ENCODE data around the gene INVS.

INVS gene

GRCh38 chr9:100120286-100120685 lies 21.2 kb downstream of the INVS start:
- H3F3A ChIP-seq (ENCODE audit: insufficient read depth, low read length), result no peaks in the 10 kb centered on the region
- no peak overlapping the region for H3K4me3 ChIP-seq (ENCODE audit: low read depth, low read length, poor library complexity, severe bottlenecking)

GRCh38 chr9:100125236-100125635 lies 26.2 kb downstream of the INVS start:
- H3K9me3 ChIP-seq (ENCODE audit: low read length), result no peaks in the 10 kb centered on the region; the same call in 1 of the 2 replicates
- H3K27me3 ChIP-seq (ENCODE audit: insufficient read depth, low read length), result no peaks in the 10 kb centered on the region

More at GRCh38 chr9:100120286-100120685, 21.2 kb downstream of the INVS start:
- Histone ChIP-seq H4K20me1 (ENCODE audit: insufficient read depth, low read length) (no peaks in the 10 kb centered on the region), H3K9ac (ENCODE audit: low read length) (no peak overlapping the region), H3K27me3 (ENCODE audit: insufficient read depth, low read length) (no peaks in the 10 kb centered on the region), H3K4me1 (ENCODE audit: insufficient read depth, low read length, severe bottlenecking) (no peaks in the 10 kb centered on the region), H3K27ac (ENCODE audit: low read depth, low read length, poor library complexity, severe bottlenecking) (no peak overlapping the region), H3K9me2 (ENCODE audit: low read depth, low read length) (no peaks in the 10 kb centered on the region), H3K36me3 (ENCODE audit: insufficient read depth, low read length) (peaks cover 13% of the 10 kb centered on the region), H3K79me2 (ENCODE audit: insufficient read depth, low read length) (no peaks in the 10 kb centered on the region), H3K4me2 (ENCODE audit: low read length) (no peak overlapping the region), H3K9me3 (ENCODE audit: low read length) (no peaks in the 10 kb centered on the region; the same call in 1 of the 2 replicates), H2AFZ (ENCODE audit: low read length) (no peak overlapping the region)
- TF ChIP-seq EZH2 (IDR thresholded peaks at IDR 0.05; ENCODE audit: borderline replicate concordance, low read length), result no peak
- TF ChIP-seq CTCF (IDR thresholded peaks at IDR 0.05; ENCODE audit: low read length), result no peak

DNA sequence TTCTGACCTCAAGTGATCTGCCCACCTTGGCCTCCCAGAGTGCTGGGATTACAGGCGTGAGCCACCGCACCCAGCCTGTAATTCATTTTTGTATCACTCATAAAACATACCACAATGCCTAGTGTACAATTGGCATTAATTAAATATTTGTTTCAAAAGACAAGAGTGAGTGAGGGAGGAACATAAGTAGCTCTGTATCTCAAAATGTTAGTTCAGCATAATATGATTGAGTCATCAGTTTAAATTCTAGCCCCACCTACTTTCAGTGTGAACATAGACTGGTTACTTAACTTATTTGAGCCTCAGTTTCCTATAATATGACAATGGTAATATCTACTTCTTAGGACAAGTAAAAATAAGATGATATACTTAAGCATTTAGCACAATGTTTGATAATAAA lies 26.9 kb downstream of the INVS start:
- Histone ChIP-seq H3K79me2 (ENCODE audit: insufficient read depth, low read length) (no peaks in the 10 kb centered on the region), H3K9me3 (ENCODE audit: low read length) (no peaks in the 10 kb centered on the region; the same call in 1 of the 2 replicates), H2AFZ (ENCODE audit: low read length) (no peak overlapping the region), H3K4me1 (ENCODE audit: insufficient read depth, low read length, severe bottlenecking) (no peaks in the 10 kb centered on the region), H3K27me3 (ENCODE audit: insufficient read depth, low read length) (no peaks in the 10 kb centered on the region), H3K9me2 (ENCODE audit: low read depth, low read length) (no peaks in the 10 kb centered on the region), H4K20me1 (ENCODE audit: insufficient read depth, low read length) (no peaks in the 10 kb centered on the region), H3K9ac (ENCODE audit: low read length) (no peak overlapping the region), H3K27ac (ENCODE audit: low read depth, low read length, poor library complexity, severe bottlenecking) (no peak overlapping the region), H3K36me3 (ENCODE audit: insufficient read depth, low read length) (peaks cover 11% of the 10 kb centered on the region), H3F3A (ENCODE audit: insufficient read depth, low read length) (no peaks in the 10 kb centered on the region), H3K4me3 (ENCODE audit: low read depth, low read length, poor library complexity, severe bottlenecking) (no peak overlapping the region), H3K4me2 (ENCODE audit: low read length) (no peak overlapping the region)
- no peak for TF ChIP-seq EZH2 (IDR thresholded peaks at IDR 0.05; ENCODE audit: borderline replicate concordance, low read length)
- no peak for TF ChIP-seq CTCF (IDR thresholded peaks at IDR 0.05; ENCODE audit: low read length)

More at GRCh38 chr9:100125236-100125635, 26.2 kb downstream of the INVS start:
- H3K4me2 ChIP-seq (ENCODE audit: low read length), result no peak overlapping the region
- peaks cover 13% of the 10 kb centered on the region for H3K36me3 ChIP-seq (ENCODE audit: insufficient read depth, low read length)
- no peaks in the 10 kb centered on the region for H3K4me1 ChIP-seq (ENCODE audit: insufficient read depth, low read length, severe bottlenecking)
- no peak overlapping the region for H2AFZ ChIP-seq (ENCODE audit: low read length)
- no peak overlapping the region for H3K27ac ChIP-seq (ENCODE audit: low read depth, low read length, poor library complexity, severe bottlenecking)
- H3K4me3 ChIP-seq (ENCODE audit: low read depth, low read length, poor library complexity, severe bottlenecking), result no peak overlapping the region
- H3K9ac ChIP-seq (ENCODE audit: low read length), result no peak overlapping the region
- TF ChIP-seq CTCF (IDR thresholded peaks at IDR 0.05; ENCODE audit: low read length), result no peak
- no peak for TF ChIP-seq EZH2 (IDR thresholded peaks at IDR 0.05; ENCODE audit: borderline replicate concordance, low read length)
- no peaks in the 10 kb centered on the region for H3F3A ChIP-seq (ENCODE audit: insufficient read depth, low read length)
- no peaks in the 10 kb centered on the region for H3K79me2 ChIP-seq (ENCODE audit: insufficient read depth, low read length)
- H4K20me1 ChIP-seq (ENCODE audit: insufficient read depth, low read length), result no peaks in the 10 kb centered on the region
- H3K9me2 ChIP-seq (ENCODE audit: low read depth, low read length), result no peaks in the 10 kb centered on the region

Measured in OCI-LY1 (cell line).